Activated CD4-positive, alpha-beta T cell treated with anti-CD3 and anti-CD28 coated beads, Interleukin-2, amount 50 U/mL, for 1 hour (primary cell): ENCODE data around the gene IL18BP.

Experiments used
- DNase-seq: peaks from one replicate; pipeline ENCODE4 v3.0.0-alpha.2; 2020

Gene IL18BP

DNA sequence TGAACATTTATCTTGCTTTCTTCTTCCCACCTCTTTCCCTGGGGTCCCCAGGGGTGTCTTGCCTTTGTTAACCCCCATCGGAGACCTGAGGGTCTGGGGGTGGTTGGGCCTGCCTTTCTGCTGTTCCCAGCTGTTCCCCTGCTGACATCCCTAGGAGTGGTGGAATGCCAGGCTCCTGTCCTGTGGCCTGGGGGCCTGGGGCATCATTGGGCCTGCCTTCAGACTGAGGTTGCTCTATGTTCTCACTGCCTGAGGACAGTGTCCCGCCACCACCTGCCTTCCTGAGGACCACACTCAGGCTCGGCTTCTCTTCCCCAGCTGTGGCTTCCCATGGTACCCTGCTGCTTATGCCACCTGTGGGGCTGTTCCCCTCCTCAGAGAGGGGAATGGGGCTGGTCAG is 1.1 kb upstream of the IL18BP start:
- DNase-seq, result no peak

- DNase-seq, result no peak
These were observed 648 bp upstream of the IL18BP start for GRCh38 chr11:71998061-71998460.

- no peak for DNase-seq
These were observed 653 bp downstream of the IL18BP start for GRCh38 chr11:71999362-71999761.

DNA sequence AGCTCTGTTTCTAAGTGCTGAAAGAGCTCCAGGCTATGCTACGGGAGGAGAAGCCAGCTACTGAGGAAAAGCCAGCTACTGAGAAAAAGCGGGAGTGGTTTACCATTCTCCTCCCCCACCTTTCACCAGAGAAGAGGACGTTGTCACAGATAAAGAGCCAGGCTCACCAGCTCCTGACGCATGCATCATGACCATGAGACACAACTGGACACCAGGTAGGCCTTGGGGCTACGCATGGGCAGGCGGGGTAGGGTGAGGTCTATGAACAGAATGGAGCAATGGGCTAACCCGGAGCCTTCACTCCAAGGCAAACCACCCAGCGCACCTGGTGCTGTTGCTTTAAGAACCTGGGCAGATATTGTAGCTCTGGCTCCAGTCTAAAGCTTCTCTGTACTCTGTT is 1.1 kb downstream of the IL18BP start:
- no peak for DNase-seq

- no peak for DNase-seq
These were observed 1.6 kb downstream of the IL18BP start for GRCh38 chr11:72000202-72000867.

DNA sequence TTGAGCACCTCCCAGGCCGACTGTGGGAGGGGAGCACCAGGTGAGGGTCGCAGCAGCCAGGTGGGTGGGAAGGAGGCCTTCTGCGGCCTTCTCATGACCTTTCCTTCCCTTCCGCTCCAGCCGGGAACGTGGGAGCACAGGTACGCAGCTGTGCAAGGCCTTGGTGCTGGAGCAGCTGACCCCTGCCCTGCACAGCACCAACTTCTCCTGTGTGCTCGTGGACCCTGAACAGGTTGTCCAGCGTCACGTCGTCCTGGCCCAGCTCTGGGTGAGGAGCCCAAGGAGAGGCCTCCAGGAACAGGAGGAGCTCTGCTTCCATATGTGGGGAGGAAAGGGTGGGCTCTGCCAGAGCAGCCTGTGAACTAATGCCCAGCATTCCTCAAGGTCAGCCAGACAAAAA is 2.6 kb downstream of the IL18BP start:
- no peak for DNase-seq

GRCh38 chr11:72001834-72002591 is 3.3 kb downstream of the IL18BP start:
- DNase-seq, result no peak

DNA sequence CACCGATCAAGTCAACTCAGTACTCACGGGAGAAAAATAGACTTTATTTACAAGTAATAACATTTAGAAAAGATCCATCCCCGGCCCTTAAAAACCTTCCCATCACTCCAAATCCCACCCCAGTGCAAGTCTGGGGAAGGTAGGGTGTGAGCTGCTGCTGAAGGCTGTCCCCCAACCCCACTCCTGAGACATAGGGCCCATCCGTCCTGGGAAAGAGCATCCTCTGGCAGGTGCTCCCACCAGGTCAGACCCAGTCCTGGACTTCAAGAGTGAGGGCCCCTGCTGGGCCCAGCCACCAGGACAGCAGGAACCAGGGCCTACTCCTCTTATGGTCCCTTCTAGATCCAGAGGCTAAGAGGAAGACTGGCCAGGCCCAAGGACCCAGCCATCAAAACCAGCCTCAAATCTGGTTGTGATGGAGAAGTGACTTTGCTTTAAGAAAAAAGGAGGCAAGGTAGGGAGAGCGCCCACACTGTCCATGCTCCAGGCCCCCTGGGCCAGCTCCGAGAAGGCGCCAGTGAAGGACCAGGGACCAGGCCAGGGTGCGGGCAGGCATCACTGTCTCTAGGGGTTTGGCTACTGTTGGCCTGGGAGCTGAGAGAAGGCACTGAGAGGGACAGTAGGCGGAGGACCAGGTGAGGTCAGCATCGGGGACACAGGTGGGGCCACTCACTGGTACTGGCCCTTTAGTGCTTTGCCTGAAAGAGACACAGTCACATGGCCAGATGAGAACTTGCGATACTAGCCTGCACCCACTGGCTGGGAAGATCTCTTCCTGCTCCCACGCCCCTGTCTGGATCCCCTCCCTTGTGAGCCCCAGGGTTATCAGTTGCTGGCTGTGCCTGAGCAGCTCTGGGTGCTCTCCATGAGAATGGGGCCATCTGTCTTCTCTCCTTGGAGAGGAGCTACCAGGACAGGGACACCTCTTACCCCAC is 4.4 kb downstream of the IL18BP start:
- DNase-seq, result no peak

GRCh38 chr11:72003776-72004171 is 5.1 kb downstream of the IL18BP start:
- no peak for DNase-seq

GRCh38 chr11:72004515-72005346 is 6.0 kb downstream of the IL18BP start:
- no peak for DNase-seq

DNA sequence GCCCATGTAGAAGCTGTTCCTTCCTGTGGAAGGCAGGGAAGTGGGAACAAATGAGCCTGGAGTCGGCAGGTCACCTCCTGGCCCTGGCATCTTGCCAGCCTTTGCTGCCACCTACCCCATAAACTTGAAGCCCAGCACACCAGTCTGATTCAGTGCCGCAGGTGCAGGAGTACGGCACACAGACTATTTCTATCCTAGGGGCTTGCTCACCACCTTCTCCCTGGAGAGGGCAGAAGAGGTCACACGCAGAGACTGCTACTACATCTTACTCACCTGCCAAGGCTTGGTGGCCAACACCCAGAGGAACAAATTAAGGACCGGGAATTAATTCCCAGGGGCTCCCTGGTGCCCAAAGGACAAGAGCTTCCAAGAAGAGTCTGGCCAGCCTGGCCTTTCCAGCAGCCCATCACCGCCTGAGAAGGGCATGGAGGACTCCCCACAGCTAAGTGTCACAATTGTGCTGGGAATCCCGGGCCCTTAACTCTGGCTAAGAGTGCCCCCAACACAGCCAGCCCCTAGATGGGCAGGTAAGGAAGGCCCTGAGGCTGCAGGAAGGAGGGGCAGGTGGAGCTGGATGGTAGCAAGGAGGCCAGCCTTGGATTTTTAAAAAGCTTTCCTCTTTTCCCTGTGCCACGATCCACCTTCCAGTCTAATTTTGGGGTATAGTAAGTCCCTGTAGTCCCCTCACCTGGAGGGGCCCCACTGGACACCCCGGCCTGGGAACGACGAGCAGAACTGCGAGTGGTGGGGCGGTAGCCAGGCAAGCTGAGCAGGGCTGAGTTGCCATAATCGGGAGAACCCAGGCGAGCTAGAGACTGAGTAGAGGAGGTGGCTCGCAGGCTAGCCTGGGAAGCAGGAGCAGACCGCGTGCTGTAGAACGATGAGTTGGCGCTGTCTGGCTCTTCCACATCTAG is 6.9 kb downstream of the IL18BP start:
- DNase-seq, result no peak

GRCh38 chr11:72006309-72007088 is 7.8 kb downstream of the IL18BP start:
- no peak for DNase-seq

GRCh38 chr11:72007089-72007476 is 8.4 kb downstream of the IL18BP start:
- no peak for DNase-seq

- DNase-seq, result no peak
These were observed 8.9 kb downstream of the IL18BP start for GRCh38 chr11:72007587-72007986.

DNA sequence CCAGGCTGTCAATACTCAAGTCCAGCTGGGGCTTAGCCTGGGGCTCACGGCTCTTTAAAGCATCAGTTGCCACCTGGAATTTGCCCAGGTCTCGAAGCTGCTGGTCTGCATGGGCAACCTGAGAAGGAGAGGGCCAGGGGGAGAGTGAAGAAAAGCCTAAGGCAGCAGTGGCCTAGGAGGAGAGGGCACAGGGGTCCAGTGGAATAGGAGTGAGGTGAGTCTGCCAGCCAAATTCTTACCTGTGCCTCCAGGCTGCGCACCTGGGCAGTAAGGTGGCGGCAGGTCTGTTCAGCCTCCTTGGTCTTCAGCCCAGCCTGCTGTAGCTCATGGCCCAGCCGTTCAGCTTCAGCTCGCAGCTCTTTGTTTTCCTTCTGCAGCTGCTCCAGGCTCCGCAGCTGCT is 10.0 kb downstream of the IL18BP start:
- DNase-seq, result no peak

DNA sequence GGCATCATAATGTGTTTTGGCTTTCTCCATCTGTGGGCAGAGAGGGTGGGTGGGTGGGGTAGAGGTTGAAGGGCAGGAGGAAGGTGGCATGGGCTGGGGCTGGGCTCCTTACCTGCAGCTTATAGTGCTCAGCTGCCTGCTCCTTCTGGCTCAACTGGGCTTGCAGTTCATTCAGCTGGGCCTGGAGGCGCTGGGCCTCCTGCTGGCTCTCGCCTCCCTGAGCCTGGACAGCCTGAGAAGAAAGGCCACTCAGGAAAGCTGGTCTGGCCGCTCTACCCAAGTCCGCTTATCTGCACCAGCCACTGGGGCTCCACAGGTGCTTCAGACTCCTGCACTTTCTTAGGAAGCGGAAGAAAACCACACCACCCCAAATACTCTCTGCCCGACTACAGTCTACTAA is 10.4 kb downstream of the IL18BP start:
- DNase-seq, result no peak

DNA sequence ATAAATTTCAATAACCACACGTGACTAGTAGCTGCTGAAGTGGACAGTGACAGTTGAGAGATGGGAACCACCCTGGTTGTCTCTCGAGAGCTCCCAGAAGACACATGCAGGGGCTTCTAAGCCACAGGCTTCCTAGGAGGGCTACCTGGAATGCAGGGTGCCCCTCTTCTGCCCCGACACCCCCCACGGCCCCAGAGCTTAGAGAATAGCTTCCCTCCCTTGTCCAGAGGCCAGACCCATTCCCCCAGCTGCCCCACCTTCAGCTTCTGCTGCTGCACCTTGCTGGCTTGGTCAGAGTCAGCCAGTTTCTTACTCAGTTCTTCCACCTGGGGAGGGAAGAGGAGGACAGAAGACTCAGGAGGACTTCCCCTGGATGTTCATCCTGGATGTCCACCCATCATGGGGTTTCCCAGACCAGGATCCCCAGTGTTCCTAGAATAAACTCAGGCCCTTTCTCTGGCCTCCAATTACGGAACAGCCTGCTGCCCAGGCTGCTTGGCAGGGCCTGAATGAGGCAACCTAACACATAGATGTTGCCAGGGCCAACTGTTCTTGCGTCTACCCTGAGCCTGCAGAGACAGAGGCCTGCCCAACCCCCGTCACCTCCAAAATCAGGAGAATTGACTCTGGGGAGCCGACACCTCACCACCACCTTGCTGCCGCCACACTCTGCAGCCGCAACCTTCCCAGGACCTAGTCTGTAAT is 12.0 kb downstream of the IL18BP start:
- DNase-seq, result no peak

- no peak for DNase-seq
These were observed 13.5 kb downstream of the IL18BP start for GRCh38 chr11:72012091-72012630.

GRCh38 chr11:72012897-72013721 is 14.4 kb downstream of the IL18BP start:
- no peak for DNase-seq
